NCI-H510A treated with DMSO at 0.1 percent for 48 hours (cell line): ENCODE measurements around the gene IWS1.
A peak's percentile ranks its signal among the peaks of the same experiment; 100 is the strongest.
"Not testable (repeated sequence)": the region's sequence is repeated elsewhere in the genome, so short reads cannot be mapped to it uniquely, and the experiment has no call there.

ENCODE experiments used
- DNase-seq: peaks from one replicate; lab custom pipeline; 2025; lab: John Stamatoyannopoulos, UW

IWS1 gene

GRCh38 chr2:127526132-127527000 lies at the start of gene IWS1:
Gene IWS1, minus strand, starts transcription at chr2:127526489. Its CDS starts 281 bp downstream, at chr2:127526208.
- peak; percentile 99 for DNase-seq

DNA sequence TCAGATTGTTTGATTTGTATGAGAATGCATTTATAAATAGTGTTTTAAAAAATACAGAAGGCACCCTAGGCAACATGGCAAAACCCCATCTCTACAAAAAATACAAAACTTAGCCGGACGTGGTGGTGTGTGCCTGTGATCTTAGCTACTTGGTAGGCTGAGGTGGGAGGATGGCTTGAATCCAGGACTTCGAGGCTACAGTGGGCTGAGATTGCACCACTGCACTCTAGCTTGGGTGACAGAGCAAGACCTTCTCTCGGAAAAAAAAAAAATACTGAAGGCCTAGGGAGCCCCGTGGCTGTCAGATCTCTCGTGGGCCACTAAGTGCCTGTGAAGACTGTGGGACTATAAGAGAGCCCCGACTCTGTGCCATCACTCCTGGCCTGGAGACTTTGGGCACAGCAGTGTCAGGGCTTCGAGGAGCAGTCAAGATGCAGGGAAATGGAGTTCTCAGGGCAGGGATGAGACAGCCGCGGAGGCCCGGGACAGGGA lies 49.7 kb upstream of the IWS1 start:
- DNase-seq: no peak

GRCh38 chr2:127575185-127575765 lies 49.0 kb upstream of the IWS1 start:
- DNase-seq: no peak

GRCh38 chr2:127574656-127575055 lies 48.4 kb upstream of the IWS1 start:
- DNase-seq: no peak

DNA sequence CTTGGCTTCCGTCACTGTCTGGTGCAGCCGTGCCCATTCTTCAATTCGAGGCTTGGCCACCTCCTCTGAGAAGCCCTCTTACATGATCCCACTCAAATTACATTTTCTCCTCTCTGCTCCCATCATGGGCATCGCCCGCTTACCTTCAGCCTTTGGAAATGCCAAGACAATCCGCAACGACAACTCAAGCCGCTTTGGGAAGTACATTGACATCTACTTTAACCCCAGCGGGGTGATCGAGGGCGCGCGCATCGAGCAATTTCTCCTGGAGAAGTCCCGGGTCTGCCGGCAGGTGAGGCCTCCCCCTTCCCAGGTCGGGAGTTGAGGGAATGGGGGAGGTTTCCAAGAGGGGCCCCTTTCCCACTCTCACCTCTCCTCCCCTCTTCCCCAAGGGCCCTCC lies 47.5 kb upstream of the IWS1 start:
- no peak for DNase-seq

DNA sequence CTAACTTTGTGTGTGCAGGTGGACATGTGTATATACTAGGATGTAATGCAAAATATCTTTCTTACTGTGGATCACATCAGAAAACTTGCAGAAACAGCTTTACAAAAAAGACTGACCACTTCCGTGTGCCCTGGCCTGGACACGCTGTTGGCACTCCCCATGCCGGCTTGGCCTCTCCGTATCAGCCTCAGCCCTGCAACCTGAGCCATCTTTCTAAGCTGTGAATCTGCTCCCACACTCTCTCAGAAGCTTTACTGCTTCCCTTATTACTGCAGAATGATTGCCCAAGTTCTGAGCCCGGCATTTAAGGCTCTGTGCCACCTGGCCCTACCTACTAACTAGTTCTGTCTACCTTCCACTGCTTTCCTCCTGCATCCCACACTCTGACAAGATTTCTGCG lies 47.0 kb upstream of the IWS1 start:
- no peak for DNase-seq

- DNase-seq: no peak
Observed at GRCh38 chr2:127572841-127573240, 46.6 kb upstream of the IWS1 start.

DNA sequence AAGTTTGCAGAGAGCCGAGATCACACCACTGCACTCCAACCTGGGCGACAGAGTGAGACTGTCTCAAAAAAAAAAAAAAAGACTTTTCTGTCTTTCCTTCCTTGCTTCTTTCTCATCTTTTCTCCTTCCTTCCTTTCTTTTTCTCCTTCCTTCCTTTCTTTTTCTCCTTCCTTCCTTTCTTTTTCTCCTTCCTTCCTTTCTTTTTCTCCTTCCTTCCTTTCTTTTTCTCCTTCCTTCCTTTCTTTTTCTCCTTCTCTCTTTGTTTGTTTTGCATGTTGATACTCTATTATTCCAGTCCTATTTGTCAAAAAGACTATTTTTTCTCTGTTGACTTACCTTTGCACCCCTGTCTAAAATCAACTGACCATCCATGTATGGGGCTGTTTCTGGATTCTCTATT lies 46.1 kb upstream of the IWS1 start:
- DNase-seq: not testable (repeated sequence)

DNA sequence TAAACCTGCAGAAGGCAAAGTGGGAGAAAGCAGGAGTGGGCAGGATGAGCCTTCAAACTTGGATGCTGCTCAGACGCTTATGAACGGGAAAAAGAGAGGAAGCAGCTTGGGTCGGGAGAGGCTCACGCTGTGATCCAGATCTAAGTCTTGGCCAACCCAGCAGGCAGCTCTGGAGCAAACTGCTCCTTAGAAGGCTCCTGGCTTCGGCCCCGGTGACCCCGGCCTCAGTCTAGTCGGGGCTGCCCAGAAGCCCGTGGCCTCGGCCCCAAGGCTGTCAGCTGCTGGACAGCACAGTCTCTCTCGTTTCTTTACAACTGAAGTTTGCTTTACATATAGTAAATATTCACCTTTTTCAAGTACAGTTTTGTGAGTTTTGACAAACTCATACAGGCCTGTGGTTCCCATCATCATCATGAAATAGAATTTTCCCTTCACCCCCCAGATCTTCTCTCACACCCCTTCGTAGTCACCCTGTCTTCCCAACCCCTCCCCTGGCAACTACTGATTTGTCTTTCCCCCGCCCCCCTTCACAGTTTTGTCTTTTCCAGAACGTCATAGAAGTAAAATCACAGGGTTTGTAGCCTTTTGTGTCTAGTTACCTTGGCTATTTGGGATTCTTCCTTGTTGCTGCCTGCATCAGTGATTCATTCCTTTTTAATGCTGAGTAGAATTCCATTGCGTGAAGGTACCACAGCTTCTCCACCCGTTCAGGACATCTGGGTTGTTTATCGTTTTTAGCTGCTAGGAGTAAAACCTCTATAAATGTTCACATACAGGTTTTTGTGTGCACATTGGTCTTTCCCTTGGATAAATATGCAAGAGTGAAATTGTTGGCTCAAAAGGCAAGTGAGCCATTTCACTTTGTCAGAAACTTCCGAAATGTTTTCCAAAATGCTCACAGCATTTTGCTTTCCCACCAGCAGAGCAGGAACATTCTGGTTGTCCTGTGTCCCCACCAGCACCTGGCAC lies 44.3 kb upstream of the IWS1 start:
- DNase-seq: no peak

DNA sequence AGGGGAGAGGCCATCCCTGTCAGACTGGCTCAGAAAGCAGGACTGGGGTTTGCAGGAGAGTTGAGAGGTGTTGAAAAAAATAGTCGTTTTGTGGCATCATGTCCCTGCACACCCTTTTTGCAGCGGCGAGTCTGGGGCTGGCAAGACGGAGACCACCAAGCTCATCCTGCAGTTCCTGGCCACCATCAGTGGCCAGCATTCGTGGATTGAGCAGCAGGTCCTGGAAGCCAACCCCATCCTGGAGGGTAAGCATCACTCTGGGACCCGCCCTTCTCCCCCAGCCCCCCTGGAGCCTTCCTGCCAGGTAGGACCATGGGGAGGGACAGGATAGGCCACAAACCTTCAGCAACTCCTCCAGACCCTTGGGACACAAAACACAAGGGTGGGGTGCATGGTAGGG lies 43.4 kb upstream of the IWS1 start:
- no peak for DNase-seq

DNA sequence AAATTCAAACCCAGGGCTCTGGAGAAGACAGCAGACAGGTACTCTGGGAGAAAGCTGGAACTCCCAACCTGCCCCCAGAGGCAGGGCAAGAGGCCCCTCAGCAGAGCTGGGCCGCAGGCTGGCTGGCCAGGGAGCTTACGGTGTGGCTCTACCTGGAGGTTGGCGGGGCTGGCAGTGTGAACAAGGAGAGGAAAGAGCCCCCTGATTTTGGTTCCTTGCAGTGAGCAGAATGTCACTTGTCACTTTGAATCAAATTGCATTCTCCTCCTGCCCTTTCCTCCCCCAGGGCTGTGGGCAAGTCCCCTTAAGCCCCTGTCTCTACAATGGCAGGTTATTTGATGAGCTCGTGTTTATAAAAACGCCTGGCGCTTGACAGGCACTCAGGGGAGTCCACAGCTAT lies 41.8 kb upstream of the IWS1 start:
- no peak for DNase-seq

DNA sequence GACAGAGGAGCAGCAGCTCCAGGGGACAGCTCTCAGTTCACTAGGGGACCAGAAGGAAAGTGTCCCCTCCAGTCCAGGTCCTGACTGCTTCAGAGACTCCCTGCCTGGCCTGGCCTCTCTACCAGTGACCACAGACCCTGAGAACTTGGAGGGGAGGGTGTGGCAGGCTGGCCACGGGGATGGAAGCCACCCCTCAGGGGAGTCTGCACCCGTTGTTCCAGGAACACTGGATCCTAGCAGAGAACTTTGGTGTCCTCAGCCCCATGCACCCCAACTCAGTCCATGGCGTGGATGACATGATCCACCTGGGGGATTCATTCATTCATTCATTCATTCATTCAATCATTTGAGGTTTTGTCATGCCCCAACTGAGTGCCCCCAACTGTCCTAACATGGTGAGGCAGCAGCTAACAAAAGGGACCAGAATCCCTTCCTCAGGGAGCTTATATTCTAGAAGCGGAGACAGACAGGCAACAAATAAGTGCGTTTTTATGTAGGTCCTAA lies 41.1 kb upstream of the IWS1 start:
- no peak for DNase-seq

DNA sequence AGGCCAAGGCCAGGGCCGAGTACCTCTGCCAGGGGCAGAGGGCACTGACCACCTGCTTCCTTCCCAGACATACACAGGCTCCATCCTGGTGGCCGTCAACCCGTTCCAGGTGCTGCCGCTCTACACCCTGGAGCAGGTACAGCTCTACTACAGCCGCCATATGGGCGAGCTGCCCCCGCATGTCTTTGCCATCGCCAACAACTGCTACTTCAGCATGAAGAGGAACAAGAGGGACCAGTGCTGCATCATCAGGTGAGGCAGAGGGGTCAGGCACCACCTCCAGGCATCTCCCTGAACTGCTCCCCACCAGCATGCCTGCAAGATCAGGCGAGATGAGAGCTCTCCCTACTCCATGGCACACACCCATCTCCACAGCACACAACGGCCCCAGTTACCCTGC lies 40.3 kb upstream of the IWS1 start:
- DNase-seq: no peak

DNA sequence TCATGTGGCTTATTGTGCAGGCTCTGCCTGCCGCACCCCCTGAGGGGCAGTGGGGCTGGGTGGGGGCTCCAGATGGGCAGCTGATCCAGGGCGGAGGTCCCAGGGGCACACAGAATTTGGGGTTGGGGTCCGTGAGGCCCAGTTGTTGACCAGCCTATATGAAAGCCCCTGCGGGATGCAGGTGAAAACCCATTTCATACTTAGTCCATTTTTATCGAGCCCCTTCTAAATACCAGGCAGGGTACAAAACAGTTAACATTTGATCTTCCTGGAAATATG lies 39.8 kb upstream of the IWS1 start:
- DNase-seq: no peak

- DNase-seq: no peak
Observed at GRCh38 chr2:127565261-127566138, 39.2 kb upstream of the IWS1 start.

- no peak for DNase-seq
Observed at GRCh38 chr2:127564429-127565260, 38.4 kb upstream of the IWS1 start.

DNA sequence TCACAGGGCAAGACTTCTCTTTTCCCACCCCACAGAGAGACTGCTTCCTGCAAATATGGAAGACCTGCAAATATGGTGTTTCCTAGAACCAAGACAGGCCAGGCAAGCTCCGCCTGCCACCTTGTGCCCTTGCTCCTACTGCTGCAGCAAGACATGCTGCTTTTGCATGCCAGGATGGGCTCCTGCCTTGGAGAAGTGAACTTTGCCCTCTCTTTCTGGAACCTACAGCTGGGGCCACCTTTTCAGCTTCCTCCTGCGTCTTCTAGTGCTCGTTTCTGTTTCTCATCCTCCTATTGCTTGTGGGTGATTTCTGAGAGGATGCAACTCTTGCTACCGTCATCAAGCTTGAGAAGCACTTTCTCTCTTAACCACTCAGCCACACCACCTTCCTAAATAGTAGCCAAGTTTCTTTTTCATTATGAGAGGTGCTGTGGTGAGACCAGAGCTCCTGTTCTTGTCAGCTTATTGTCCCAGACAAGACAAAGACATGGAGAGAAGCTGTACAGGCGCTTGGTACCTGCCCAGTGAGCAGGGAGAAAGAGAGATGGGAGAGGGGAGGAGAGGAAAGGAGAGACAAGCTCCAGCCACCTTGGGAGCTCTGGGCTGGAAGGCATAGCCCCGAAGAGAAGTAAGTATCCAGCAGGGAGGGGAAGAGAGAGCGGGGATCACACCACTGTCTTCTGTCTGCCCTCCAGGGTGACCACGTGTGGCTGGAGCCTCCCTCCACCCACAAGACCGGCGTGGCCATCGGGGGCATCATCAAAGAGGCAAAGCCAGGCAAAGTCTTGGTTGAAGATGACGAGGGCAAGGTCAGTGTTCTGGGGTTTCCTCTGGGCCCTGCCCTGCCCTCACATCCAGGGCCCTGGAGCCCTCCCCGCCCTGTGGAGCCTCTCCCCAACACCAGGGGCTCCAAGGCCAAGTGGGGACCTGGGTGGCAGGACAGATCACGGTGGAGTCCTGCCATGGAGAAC lies 37.5 kb upstream of the IWS1 start:
- no peak for DNase-seq

DNA sequence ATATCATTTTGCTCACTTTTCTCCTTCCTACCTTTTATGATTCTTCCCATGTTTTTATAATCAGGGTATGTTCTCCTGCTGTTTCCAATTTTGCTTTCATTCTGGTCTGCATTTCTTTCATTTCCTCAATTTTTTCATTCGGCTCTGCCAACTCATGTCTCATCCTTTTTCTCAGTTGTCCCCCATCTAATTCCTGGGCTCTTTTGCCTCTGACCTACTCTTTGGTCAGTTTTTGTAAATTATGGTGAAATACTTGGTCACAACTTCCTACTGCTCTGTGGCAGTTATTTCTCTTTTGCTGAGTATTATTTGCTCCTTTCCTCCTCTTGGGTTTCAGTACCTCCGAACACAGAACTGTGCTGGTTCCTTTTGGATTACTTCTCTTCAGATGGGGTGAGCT lies 36.6 kb upstream of the IWS1 start:
- no peak for DNase-seq

DNA sequence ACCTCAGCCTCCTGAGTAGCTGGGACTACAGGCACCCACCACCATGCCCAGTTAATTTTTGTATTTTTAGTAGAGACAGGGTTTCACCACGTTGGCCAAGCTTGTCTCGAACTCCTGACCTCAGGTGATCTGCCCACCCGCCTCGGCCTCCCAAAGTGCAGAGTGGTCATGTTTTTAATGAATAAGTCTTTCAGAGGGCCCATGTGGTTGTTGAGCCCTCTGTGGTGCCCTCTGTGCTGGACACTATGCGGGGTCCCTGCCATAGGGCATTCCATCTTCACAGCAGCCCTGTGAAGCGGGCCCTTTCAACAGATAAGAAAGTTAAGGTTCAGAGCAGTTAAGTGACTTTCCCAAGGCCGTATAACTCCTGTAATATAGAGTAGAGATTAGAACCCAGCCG lies 35.1 kb upstream of the IWS1 start:
- no peak for DNase-seq
